ENCODE results near the gene GPX4.

GPX4 gene

GRCh38 chr19:1085053-1085658 lies 18.6 kb upstream of the GPX4 start:
- in situ Hi-C loops (cut with MboI; ENCODE audit: low sequenced_read_pairs, unreplicated experiment), result no loop called here
- no peak for DNase-seq (ENCODE audit: low spot score)

GRCh38 chr19:1085676-1086442 lies 17.9 kb upstream of the GPX4 start:
- no peak for DNase-seq (ENCODE audit: low spot score)
- in situ Hi-C loops (cut with MboI; ENCODE audit: low sequenced_read_pairs, unreplicated experiment), result no loop called here
- TF ChIP-seq, protein P1, sequence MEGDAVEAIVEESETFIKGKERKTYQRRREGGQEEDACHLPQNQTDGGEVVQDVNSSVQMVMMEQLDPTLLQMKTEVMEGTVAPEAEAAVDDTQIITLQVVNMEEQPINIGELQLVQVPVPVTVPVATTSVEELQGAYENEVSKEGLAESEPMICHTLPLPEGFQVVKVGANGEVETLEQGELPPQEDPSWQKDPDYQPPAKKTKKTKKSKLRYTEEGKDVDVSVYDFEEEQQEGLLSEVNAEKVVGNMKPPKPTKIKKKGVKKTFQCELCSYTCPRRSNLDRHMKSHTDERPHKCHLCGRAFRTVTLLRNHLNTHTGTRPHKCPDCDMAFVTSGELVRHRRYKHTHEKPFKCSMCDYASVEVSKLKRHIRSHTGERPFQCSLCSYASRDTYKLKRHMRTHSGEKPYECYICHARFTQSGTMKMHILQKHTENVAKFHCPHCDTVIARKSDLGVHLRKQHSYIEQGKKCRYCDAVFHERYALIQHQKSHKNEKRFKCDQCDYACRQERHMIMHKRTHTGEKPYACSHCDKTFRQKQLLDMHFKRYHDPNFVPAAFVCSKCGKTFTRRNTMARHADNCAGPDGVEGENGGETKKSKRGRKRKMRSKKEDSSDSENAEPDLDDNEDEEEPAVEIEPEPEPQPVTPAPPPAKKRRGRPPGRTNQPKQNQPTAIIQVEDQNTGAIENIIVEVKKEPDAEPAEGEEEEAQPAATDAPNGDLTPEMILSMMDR (IDR thresholded peaks at IDR 0.05; ENCODE audit: borderline replicate concordance, control extremely low read depth, extremely low read depth, insufficient read depth, missing control alignments), result no peak

More at GRCh38 chr19:1085053-1085658, 18.6 kb upstream of the GPX4 start:
- TF ChIP-seq, protein P1 (IDR thresholded peaks at IDR 0.05; ENCODE audit: borderline replicate concordance, control extremely low read depth, extremely low read depth, insufficient read depth, missing control alignments), result no peak

- DNase-seq (ENCODE audit: low spot score), result no peak
- TF ChIP-seq, protein P1 (IDR thresholded peaks at IDR 0.05; ENCODE audit: borderline replicate concordance, control extremely low read depth, extremely low read depth, insufficient read depth, missing control alignments), result no peak
- in situ Hi-C loops (cut with MboI; ENCODE audit: low sequenced_read_pairs, unreplicated experiment), result no loop called here
Observed at GRCh38 chr19:1086613-1087012, 17.2 kb upstream of the GPX4 start.

GRCh38 chr19:1087813-1088415 lies 15.9 kb upstream of the GPX4 start:
- peak; percentile 52 for DNase-seq (ENCODE audit: low spot score)
- TF ChIP-seq, protein P1 (IDR thresholded peaks at IDR 0.05; ENCODE audit: borderline replicate concordance, control extremely low read depth, extremely low read depth, insufficient read depth, missing control alignments), result no peak
- in situ Hi-C loops (cut with MboI; ENCODE audit: low sequenced_read_pairs, unreplicated experiment), result no loop called here

DNA sequence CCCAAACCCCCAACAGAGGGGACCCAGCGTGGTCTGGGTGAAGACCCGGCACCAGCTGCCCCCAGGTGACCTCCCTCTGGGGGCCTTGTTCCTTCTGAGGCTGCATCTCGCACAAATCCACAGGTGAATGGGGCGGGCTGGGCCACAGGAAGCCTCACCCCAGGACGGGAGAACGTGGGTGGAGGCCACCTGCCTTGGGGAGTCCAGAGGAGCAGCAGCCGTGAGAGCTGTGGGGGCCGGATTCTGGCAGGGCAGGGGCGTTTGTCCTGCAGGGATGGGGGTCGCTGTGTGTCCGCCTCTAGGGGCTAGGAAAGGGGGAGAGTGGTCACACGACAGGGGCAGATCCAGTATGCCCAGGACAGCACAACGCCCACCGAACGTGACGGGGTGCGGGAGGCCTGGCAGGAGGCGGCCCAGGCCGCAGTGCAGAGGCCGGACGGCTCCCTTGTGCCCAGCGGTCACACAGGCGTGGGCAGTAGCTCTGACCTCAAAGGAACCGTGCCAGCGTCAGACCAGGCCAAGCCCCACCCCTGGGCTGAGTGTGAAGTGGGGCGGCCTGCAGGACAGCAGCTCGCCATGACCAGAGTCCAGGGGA lies 15.3 kb upstream of the GPX4 start:
- DNase-seq (ENCODE audit: low spot score), result no peak
- TF ChIP-seq, protein P1 (IDR thresholded peaks at IDR 0.05; ENCODE audit: borderline replicate concordance, control extremely low read depth, extremely low read depth, insufficient read depth, missing control alignments), result no peak
- in situ Hi-C loops (cut with MboI; ENCODE audit: low sequenced_read_pairs, unreplicated experiment), result no loop called here

DNA sequence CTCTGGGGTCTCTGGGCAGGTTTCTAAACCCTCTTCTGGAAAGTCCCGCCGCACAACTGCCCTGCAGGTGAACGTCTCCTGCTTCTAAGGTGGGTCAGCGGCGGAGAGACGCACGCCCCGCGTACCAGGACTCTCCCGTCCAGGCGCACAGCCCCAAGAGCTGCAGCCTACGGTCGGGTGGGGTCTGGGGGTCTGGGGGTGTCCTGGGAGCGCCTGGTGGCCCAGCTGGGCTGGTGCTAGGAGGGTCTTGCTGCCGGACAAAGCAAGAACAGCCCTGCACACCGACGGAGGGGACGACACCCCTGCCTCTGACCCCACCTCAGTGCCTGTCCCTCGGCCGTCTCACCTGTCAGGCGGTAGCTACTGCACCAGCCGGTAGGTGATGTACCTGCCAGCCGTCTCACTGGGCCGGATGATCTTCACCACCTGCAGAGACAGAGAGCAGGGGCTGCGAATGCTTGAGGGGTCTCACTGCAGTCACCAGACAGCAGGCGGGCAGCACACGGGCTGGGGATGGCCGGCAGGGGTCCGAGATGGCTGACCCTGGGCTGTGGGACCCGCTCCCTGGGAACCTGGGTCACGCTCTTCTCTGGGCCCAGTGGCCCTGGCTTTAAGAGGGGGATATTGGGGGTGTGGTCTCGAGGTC lies 14.5 kb upstream of the GPX4 start:
- in situ Hi-C loops (cut with MboI; ENCODE audit: low sequenced_read_pairs, unreplicated experiment), result no loop called here
- TF ChIP-seq, protein P1 (IDR thresholded peaks at IDR 0.05; ENCODE audit: borderline replicate concordance, control extremely low read depth, extremely low read depth, insufficient read depth, missing control alignments), result no peak
- DNase-seq (ENCODE audit: low spot score), result no peak
